Endometrial microvascular endothelial cells (primary cell): Measurements from ENCODE around the gene MCAM. TPM values are rescaled to one million over a fixed set of nuclear protein-coding genes. Genes with fewer than 3 reads are reported as not detected.

Experiments used
- in situ Hi-C: cut with HindIII; loops from 2 replicates; pipeline ENCODE4 v1.10.0; 2017; ENCODE audit warnings: low sequenced_read_pairs, low pct_unique_long_range_greater_than_20kb; ENCODE audit errors: inconsistent ontology term
- total RNA-seq: library from RNA; depleted of rRNA; stranded (reverse); fragments of >200 nt; gene quantifications from one replicate; pipeline ENCODE4 v1.2.3, GENCODE V29; 2015; ENCODE audit errors: inconsistent ontology term

Gene MCAM
- total RNA-seq, 1 donor from 2014 or later = 5,407 TPM

DNA sequence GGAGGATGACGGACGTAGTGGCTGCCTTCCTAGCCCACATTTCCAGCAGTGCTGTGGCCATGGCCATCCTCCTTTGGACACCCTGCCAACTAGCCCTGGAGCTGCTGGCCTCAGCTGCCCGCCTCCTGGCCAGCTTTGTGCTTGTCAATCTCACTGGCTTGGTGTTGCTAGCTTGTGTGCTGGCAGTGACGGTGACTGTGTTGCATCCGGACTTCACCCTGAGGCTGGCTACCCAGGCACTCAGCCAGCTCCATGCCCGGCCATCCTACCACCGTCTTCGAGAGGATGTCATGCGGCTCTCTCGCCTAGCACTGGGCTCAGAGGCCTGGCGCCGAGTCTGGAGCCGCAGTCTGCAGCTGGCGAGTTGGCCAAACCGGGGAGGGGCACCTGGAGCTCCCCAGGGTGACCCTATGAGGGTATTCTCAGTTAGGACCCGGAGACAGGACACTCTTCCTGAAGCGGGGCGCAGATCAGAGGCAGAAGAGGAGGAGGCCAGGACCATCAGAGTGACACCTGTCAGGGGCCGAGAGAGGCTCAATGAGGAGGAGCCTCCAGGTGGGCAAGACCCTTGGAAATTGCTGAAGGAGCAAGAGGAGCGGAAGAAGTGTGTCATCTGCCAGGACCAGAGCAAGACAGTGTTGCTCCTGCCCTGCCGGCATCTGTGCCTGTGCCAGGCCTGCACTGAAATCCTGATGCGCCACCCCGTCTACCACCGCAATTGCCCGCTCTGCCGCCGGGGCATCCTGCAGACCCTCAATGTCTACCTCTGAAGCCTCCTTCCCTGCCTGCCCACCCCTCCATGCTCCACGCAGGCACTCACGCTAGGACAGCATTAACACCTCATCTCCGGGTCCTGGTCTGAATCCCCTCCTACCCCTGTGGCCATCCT, 19.0 kb upstream of the MCAM start:
- in situ Hi-C loops = no loop called here

GRCh38 chr11:119335091-119335654, 18.2 kb upstream of the MCAM start:
- in situ Hi-C loops = no loop called here

DNA sequence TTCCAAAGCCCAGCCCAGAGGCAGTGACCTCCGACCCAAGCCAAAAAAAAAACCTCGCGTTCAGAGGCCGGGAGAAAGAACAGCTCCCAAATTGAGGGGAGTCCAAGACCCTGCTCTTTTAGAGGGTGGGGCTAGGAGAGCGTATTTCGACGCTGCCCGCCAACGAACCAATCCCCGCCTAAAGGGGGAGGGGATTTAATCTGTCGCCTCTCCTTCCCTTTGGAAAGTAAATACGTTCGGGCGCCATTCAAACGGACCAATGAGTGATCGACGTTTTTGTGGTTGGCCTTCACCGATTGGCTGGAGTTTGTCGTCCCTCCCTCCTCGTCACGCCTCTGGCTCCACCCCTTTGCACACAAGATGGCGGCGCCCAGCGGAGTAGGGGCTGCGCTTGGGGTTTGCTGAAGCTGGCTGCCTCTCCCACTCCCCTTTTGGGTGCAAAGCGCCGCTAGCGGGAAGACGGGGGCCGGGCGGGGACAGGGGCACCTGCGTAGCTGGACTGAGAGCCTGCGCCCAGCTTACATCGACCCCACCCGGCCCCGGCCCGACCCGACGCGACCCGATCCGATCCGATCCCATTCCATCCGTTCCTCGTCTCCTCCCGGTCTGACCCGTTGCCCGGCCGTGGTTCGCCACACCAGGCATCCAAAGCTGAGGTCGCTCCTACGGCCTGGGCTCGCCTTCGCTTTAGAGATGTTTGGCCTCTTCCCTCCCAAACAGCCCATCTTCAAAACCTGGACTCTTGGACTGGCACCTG, 17.4 kb upstream of the MCAM start, which contains the start of gene RNF26:
RNF26 (plus strand) TSS at position 354 of the 757 bp plus-strand sequence. CDS start 596 bp downstream, outside the sequence.
- in situ Hi-C loops = no loop called here

- in situ Hi-C loops = no loop called here
These were observed 15.3 kb upstream of the MCAM start for GRCh38 chr11:119332111-119332765.

GRCh38 chr11:119330237-119330636, 13.3 kb upstream of the MCAM start:
- in situ Hi-C loops = no loop called here

GRCh38 chr11:119329320-119329719, 12.4 kb upstream of the MCAM start:
- in situ Hi-C loops = no loop called here

DNA sequence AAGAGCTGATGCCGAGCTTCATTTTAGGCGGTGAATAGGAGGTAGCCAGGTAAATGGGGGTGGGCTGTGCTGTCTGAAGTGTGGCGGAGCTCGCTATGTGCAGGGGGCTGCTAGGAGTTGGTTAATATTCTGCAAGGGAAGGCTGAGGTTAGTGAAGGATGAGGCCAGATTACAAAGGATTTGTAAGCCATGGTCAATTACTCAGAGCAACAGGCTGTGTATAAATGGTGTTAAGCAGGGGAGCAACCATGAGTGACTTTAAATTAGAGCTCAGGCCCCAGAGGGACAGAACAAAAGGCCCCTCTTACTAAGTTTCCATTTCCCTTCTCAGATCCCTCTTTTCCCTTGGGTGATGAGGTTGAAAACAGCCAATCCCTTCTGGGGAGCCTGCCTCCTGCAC, 7.3 kb upstream of the MCAM start:
- in situ Hi-C loops = no loop called here

DNA sequence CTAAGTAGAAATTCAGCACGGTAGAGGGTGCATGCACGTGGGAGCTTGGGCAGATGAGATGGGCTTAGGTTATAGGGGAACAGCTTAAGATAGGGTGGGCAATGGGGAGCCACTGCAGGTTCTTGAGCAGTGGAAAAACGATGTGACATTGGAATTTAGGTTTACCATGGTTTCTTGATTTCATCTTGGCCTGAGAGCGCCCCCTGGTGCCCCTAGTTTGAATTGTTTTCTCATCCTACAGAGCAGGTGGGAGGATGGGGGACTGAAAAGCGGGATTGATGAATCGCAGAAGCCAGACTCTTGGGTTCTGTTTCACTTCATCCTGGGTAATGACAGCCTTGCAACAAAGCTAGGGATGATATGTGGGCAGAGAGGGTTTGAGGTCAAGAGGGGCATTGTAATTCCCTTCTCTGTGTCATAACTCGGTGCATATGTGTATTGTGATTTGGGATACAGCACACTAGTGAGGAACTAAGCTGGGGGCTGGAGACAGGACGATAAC, 6.7 kb upstream of the MCAM start:
- in situ Hi-C loops = no loop called here

- in situ Hi-C loops = no loop called here
These were observed 6.1 kb upstream of the MCAM start for GRCh38 chr11:119322921-119323531.

- in situ Hi-C loops = no loop called here
These were observed 5.4 kb upstream of the MCAM start for GRCh38 chr11:119322360-119322739.

- in situ Hi-C loops = no loop called here
These were observed 4.0 kb upstream of the MCAM start for GRCh38 chr11:119320776-119321524.

DNA sequence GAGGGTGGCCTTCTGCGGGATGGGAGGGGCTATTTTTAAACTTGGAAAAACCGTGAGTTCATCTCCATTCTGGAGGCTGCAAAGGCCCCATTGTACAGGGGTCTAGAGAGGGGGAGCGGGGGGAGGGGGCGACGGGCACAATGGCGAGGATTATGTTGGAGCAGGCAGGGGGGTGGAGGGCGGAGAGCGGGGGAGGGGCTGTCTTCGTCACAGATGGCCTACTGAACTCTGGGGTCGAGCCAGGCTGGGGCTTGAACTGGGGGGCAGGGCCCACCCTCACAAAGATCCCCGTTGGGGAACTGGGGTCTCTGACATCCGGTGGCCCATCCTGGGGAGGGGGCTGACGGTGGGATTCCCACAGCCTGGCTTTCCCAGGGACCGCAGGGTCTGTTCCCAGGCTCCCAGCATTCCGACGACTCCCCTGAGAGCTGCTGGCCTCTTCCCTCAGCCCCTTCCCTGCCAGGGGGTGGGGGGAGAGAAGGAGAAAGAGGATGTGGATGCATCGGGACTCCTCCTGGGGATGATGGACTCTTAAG, 3.4 kb upstream of the MCAM start:
- in situ Hi-C loops = no loop called here

DNA sequence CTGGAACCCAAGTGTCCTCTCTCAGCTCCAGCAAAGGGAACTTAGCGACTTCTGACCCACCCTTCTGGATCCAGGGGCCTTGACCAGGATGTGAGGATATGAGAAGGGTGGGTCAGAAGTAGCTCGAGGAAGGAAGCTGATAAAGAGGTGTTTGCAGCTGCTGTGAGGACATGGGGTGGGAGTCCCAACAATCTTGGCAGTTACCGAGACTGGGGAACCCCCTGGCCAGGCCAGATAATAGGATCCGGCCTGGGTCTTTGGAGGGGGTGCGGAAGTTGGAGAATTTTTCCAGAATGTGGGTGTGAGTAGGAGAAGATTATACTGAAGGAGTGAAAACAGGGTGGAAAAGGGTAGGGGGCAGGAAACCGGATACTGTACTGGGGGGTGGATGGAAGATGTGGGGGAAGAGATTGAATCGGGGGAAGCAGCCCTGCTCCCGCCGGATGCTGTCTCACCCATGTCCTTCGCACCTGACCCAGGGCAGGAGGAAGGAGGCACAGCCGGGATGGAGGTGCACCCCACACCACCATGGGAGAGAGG, 2.8 kb upstream of the MCAM start:
- in situ Hi-C loops = no loop called here

DNA sequence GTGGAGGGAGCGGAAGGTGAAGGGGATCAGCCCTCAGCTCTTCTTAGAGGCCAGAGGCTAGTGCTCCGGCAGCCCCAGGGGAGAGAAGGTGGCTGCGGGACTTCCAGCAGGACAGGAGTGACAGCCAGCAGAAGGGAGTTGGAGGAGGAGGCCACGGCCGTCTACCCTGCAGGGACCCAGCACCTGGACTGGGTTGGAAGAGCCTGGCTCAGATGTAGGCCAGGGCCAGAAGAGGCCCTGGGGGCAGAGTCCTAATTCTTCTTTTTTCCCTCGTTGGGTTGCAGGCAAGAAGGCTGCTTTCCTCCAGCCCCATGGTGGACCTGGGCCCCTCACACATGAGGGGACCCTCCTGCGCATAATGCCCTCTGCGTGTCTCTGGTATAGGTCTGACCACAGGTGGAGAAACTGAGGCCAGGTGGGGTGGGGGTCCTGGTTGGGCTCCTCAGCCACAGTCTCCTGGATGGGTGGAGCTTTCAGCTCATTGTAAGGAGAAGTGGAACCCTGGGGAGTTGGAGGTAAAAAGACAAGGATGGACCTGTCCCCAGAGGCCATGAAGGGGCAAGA, 2.3 kb upstream of the MCAM start:
- in situ Hi-C loops = no loop called here

DNA sequence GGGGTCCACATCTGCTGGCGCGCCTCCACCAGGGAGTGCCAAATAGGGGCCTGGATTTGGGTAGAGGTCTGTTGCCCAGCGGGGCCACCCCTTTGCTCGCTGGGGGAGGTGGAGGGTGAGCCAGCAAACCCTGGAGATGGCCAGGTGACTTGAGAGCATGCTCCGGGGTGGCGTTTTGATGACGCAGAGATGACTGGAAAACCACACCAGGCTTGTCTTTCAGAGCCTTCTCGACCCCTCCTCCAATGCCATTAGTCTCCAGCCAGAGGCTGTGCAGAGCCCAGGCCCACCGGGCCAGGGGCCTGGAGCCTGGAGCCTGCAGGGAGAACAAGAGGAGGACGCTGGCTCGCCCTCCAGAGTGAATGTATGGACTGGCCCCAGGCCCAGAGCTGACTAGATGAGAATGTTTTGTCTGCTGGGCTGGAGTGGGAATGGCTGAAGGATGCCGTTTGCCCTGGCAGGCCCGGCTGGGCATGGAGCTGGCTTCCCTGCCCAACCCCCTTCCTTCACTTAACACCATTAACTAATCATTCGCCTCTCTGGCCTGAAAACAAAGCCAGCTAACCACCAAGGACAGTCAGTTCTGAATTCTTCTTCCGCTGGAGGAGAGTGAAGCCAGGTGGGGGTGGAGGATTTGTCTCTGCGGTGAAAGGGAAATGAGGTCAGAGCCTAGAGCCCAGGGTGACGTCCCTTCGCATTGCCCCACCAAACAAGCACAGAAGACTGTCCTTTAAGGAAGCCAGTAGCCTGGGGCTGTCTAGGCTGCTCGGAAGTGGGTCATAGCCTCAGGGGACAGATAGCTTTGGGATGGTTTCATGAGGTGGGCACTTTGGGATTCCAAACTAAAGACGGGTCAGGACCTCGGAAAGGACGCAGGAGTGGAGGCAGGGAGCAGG, 1.6 kb upstream of the MCAM start:
- in situ Hi-C loops = no loop called here

DNA sequence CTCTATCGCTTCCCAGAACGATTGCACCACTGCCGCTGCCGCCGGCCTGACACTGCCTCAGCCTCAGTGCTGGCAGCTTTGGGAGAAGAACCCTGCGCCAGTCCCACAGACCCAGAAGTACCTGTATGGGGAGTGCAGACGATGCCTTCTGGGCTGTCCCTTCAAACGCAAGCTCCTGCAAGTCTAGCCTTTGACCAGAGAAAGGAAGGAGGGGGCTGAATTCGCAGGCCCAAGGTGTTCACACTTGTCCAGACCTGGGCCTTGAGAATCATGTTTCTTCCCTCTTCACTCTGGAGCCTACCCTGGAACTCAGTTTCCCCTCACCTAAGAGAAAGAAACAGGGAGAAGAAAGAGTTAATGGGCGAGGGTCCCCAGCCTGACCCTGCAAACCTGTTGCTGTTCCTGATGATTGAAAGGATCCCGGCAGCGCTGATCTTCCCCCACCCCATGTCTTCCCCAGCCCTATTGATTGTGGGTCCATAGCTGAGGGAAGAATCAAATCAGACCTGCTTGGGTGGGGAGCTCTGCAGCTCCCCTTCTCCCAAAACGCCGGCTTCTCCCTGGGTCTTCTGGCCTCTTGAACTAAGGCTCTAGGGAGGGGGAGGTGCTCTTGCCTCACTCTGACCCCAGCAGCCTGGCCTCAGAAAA, 786 bp upstream of the MCAM start:
- in situ Hi-C loops = no loop called here
